ENCODE data around the gene PAPPA2.

DNA sequence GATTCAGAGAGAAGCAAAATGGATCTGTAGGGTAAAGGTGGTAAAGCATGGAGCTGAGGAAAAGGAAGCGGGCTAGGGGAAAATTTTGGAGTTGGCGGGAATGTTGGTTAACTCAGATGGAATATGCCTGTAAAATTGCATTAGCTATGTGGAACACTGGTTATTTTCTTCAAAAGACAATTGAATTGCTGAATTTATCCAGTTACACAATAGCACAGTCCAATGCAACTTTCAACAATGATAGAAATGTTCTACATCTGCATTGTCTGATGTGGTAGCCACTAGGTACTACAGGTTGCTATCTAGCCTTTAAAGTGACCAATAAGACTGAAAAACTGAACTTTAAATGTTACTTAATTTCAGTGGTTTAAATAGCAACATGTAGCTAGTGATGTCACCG lies 386.3 kb downstream of the PAPPA2 start:
- TF ChIP-seq, protein P1, sequence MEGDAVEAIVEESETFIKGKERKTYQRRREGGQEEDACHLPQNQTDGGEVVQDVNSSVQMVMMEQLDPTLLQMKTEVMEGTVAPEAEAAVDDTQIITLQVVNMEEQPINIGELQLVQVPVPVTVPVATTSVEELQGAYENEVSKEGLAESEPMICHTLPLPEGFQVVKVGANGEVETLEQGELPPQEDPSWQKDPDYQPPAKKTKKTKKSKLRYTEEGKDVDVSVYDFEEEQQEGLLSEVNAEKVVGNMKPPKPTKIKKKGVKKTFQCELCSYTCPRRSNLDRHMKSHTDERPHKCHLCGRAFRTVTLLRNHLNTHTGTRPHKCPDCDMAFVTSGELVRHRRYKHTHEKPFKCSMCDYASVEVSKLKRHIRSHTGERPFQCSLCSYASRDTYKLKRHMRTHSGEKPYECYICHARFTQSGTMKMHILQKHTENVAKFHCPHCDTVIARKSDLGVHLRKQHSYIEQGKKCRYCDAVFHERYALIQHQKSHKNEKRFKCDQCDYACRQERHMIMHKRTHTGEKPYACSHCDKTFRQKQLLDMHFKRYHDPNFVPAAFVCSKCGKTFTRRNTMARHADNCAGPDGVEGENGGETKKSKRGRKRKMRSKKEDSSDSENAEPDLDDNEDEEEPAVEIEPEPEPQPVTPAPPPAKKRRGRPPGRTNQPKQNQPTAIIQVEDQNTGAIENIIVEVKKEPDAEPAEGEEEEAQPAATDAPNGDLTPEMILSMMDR (IDR thresholded peaks at IDR 0.05) = no peak
- TF ChIP-seq POLR2A (IDR thresholded peaks at IDR 0.05) = no peak
- TF ChIP-seq POLR2AphosphoS5 (IDR thresholded peaks at IDR 0.05) = no peak
